Gastroesophageal sphincter (tissue), 4 donors: ENCODE data around the gene GTF2H1. TPM values are rescaled to one million over a fixed set of nuclear protein-coding genes. Genes with fewer than 3 reads are reported as not detected.

Source experiments
- ATAC-seq: fragments of 150-250 bp; one replicate; pipeline ENCODE4 v1.9.1; 2016; ENCODE audit warnings: mild to moderate bottlenecking, moderate library complexity
- H3K27ac ChIP-seq, 4 donors: fragments of 200-600 bp; sonication (generic) in 3 of 4; 1 replicate in 3 of 4; 2 replicates in 1 of 4; pipeline ENCODE4 v1.5.1; 2016 to 2019
- H3K27me3 ChIP-seq: fragments of 200-600 bp; sonication (generic); one replicate; pipeline ENCODE4 v1.5.1; 2019
- H3K36me3 ChIP-seq, 2 donors: fragments of 200-600 bp; sonication (generic); one replicate each; pipeline ENCODE4 v1.5.1; 2019; ENCODE audit warnings: control low read depth in 1 of 2
- H3K4me1 ChIP-seq, 3 donors: fragments of 200-600 bp; sonication (generic); 1 replicate in 2 of 3; 2 replicates in 1 of 3; pipeline ENCODE4 v1.5.1; 2016 to 2019; ENCODE audit warnings: control low read depth in 2 of 3
- H3K4me3 ChIP-seq, 2 donors: fragments of 200-600 bp; sonication (generic); one replicate each; pipeline ENCODE4 v1.5.1; 2019; ENCODE audit warnings: mild to moderate bottlenecking in 1 of 2, moderate library complexity in 1 of 2
- H3K9me3 ChIP-seq, 3 donors: fragments of 200-600 bp; sonication (generic); one replicate each; pipeline ENCODE4 v1.5.1; 2017 to 2019; ENCODE audit warnings: control low read depth in 2 of 3
- CTCF ChIP-seq, 4 experiments: fragments of 200-600 bp in 2 of 4; fragments of 450-650 bp in 2 of 4; sonication (generic) in 1 of 4; IDR thresholded peaks; one replicate each; pipeline ENCODE4 v1.5.1; 2017 to 2019; ENCODE audit warnings: antibody characterized with exemption in 4 of 4, mild to moderate bottlenecking in 2 of 4, moderate library complexity in 2 of 4
- EP300 ChIP-seq: sonication (generic); formaldehyde crosslinking; IDR thresholded peaks from one replicate; pipeline ENCODE4 v1.6.1; 2017; ENCODE audit warnings: antibody characterized with exemption, mild to moderate bottlenecking
- POLR2A ChIP-seq, 2 donors: fragments of 450-650 bp; IDR thresholded peaks; one replicate each; pipeline ENCODE4 v1.6.1; 2017; ENCODE audit warnings: antibody characterized with exemption in 2 of 2, mild to moderate bottlenecking in 2 of 2, moderate library complexity in 1 of 2
- POLR2AphosphoS5 ChIP-seq: sonication (generic); formaldehyde crosslinking; IDR thresholded peaks from one replicate; pipeline ENCODE4 v1.6.1; 2017; ENCODE audit warnings: antibody characterized with exemption
- WGBS, 2 donors: methylation state at CpG; one replicate each; pipeline ENCODE4 v1.1.5; 2018; ENCODE audit warnings: low coverage in 1 of 2; 5-methylcytosine and 5-hydroxymethylcytosine counted together
- total RNA-seq, 4 donors: library from RNA; depleted of rRNA; stranded (reverse); fragments of >200 nt; gene quantifications; one replicate each; pipeline ENCODE4 v1.1.0, GENCODE V29; 2016

The GTF2H1 gene
- total RNA-seq, 4 donors from 2014 or later, result 47.3 to 61.8 (median 57.4) TPM

- no peak overlapping the region for H3K4me3 ChIP-seq
- no peak overlapping the region for H3K27ac ChIP-seq
- H3K36me3 ChIP-seq, result peaks cover 0 to 87% of the 10 kb centered on the region in 2 donors
Measured at GRCh38 chr11:18307461-18308139, 14.8 kb upstream of the GTF2H1 start.

GRCh38 chr11:18308242-18308641 lies 14.1 kb upstream of the GTF2H1 start:
- 89 to 100% methylated on average over 1 to 2 of the region's 2 CpGs for WGBS, 2 donors
- H3K36me3 ChIP-seq, result peaks cover 0 to 80% of the 10 kb centered on the region in 2 donors

More at GRCh38 chr11:18307461-18308139, 14.8 kb upstream of the GTF2H1 start:
- Histone ChIP-seq H3K4me1 (peaks cover 0 to 4% (median 2%) of the 10 kb centered on the region in 3 donors), H3K9me3 (no peaks in the 10 kb centered on the region), H3K27me3 (no peaks in the 10 kb centered on the region)
- ATAC-seq, result no peak
- no peak for TF ChIP-seq CTCF (IDR thresholded peaks at IDR 0.05)
- TF ChIP-seq POLR2AphosphoS5, result no peak
- no peak for TF ChIP-seq EP300
- TF ChIP-seq POLR2A (IDR thresholded peaks at IDR 0.05), result no peak
- 55 to 69% methylated on average over 2 of the region's 2 CpGs for WGBS, 2 donors

GRCh38 chr11:18309691-18310090 lies 12.7 kb upstream of the GTF2H1 start:
- TF ChIP-seq EP300, result no peak
- no peak for TF ChIP-seq POLR2AphosphoS5
- no peak for TF ChIP-seq POLR2A (IDR thresholded peaks at IDR 0.05)
- TF ChIP-seq CTCF (IDR thresholded peaks at IDR 0.05), result no peak
- no peak overlapping the region for H3K27ac ChIP-seq
- no peak for ATAC-seq

More at GRCh38 chr11:18308242-18308641, 14.1 kb upstream of the GTF2H1 start:
- H3K27me3 ChIP-seq, result no peaks in the 10 kb centered on the region
- H3K4me3 ChIP-seq, result no peak overlapping the region
- TF ChIP-seq CTCF (IDR thresholded peaks at IDR 0.05) (no peak), POLR2A (IDR thresholded peaks at IDR 0.05) (no peak), EP300 (no peak), POLR2AphosphoS5 (no peak)
- peaks cover 0 to 9% (median 5%) of the 10 kb centered on the region in 3 donors for H3K4me1 ChIP-seq
- H3K27ac ChIP-seq, result no peak overlapping the region
- no peak for ATAC-seq
- H3K9me3 ChIP-seq, result no peaks in the 10 kb centered on the region

GRCh38 chr11:18310800-18311340 lies 11.5 kb upstream of the GTF2H1 start:
- no peak overlapping the region for H3K27ac ChIP-seq
- no peak for ATAC-seq
- H3K4me3 ChIP-seq, result no peak overlapping the region
- 79 to 89% methylated on average over 6 of the region's 6 CpGs for WGBS, 2 donors
- H3K9me3 ChIP-seq, result no peaks in the 10 kb centered on the region
- TF ChIP-seq POLR2AphosphoS5 (no peak), POLR2A (IDR thresholded peaks at IDR 0.05) (no peak), CTCF (IDR thresholded peaks at IDR 0.05) (no peak), EP300 (no peak)
- H3K27me3 ChIP-seq, result no peaks in the 10 kb centered on the region
- peaks cover 0 to 10% (median 5%) of the 10 kb centered on the region in 3 donors for H3K4me1 ChIP-seq
- peaks cover 0 to 54% of the 10 kb centered on the region in 2 donors for H3K36me3 ChIP-seq

More at GRCh38 chr11:18309691-18310090, 12.7 kb upstream of the GTF2H1 start:
- Histone ChIP-seq H3K4me1 (peaks cover 0 to 10% (median 5%) of the 10 kb centered on the region in 3 donors), H3K27me3 (no peaks in the 10 kb centered on the region), H3K4me3 (no peak overlapping the region), H3K36me3 (peaks cover 0 to 66% of the 10 kb centered on the region in 2 donors), H3K9me3 (no peaks in the 10 kb centered on the region)
- WGBS, 2 donors, result 93% methylated on average over 4 to 5 of the region's 5 CpGs
